GM19239 (cell line): ENCODE measurements around the gene GRIK4.

Experiments
- DNase-seq: peaks from one replicate; pipeline ENCODE4 v3.0.0; 2011; ENCODE audit warnings: low spot score; ENCODE audit not compliant: insufficient read length
- FAIRE-seq: peaks from 2 replicates; lab custom pipeline; 2011; peaks lifted over from hg19 to GRCh38; lab: Jason Lieb, UNC

The GRIK4 gene

GRCh38 chr11:120688163-120688562, 176.6 kb downstream of the GRIK4 start:
- DNase-seq, result no peak
- no peak for FAIRE-seq

- DNase-seq (no peak), FAIRE-seq (no peak)
Observed at GRCh38 chr11:120689596-120690275, 178.2 kb downstream of the GRIK4 start.

GRCh38 chr11:120690406-120690805, 178.9 kb downstream of the GRIK4 start:
- no peak for DNase-seq
- no peak for FAIRE-seq

- DNase-seq (no peak), FAIRE-seq (no peak)
Observed at GRCh38 chr11:120694726-120695125, 183.2 kb downstream of the GRIK4 start.

- no peak for DNase-seq
- FAIRE-seq, result no peak
Observed at GRCh38 chr11:120695426-120695825, 183.9 kb downstream of the GRIK4 start.

- no peak for FAIRE-seq
- no peak for DNase-seq
Observed at GRCh38 chr11:120695939-120696338, 184.4 kb downstream of the GRIK4 start.

- FAIRE-seq (no peak), DNase-seq (no peak)
Observed at GRCh38 chr11:120696597-120697218, 185.2 kb downstream of the GRIK4 start.

GRCh38 chr11:120698918-120699317, 187.4 kb downstream of the GRIK4 start:
- FAIRE-seq, result no peak
- no peak for DNase-seq

GRCh38 chr11:120702656-120703055, 191.1 kb downstream of the GRIK4 start:
- peak; percentile 36 for DNase-seq
- FAIRE-seq, result peak; percentile 98

- no peak for FAIRE-seq
- DNase-seq, result peak; percentile 20
Observed at GRCh38 chr11:120703358-120704152, 192.0 kb downstream of the GRIK4 start.

GRCh38 chr11:120704256-120704750, 192.8 kb downstream of the GRIK4 start:
- peak; percentile 47 for FAIRE-seq
- no peak for DNase-seq

- no peak for DNase-seq
- FAIRE-seq, result no peak
Observed at GRCh38 chr11:120706257-120706656, 194.7 kb downstream of the GRIK4 start.

GRCh38 chr11:120707098-120707497, 195.6 kb downstream of the GRIK4 start:
- no peak for FAIRE-seq
- no peak for DNase-seq

- FAIRE-seq, result no peak
- DNase-seq, result no peak
Observed at GRCh38 chr11:120707663-120708062, 196.1 kb downstream of the GRIK4 start.

- FAIRE-seq (no peak), DNase-seq (no peak)
Observed at GRCh38 chr11:120708511-120709183, 197.1 kb downstream of the GRIK4 start.

GRCh38 chr11:120709808-120710207, 198.3 kb downstream of the GRIK4 start:
- DNase-seq (no peak), FAIRE-seq (peak; percentile 97)

GRCh38 chr11:120710354-120711131, 199.0 kb downstream of the GRIK4 start:
- DNase-seq (no peak), FAIRE-seq (no peak)

GRCh38 chr11:120712014-120712413, 200.5 kb downstream of the GRIK4 start:
- FAIRE-seq, result no peak
- no peak for DNase-seq

- FAIRE-seq, result no peak
- no peak for DNase-seq
Observed at GRCh38 chr11:120712881-120713280, 201.3 kb downstream of the GRIK4 start.

GRCh38 chr11:120713296-120713695, 201.7 kb downstream of the GRIK4 start:
- DNase-seq (no peak), FAIRE-seq (no peak)
